ENCODE data around the gene A4GALT. TPM values are rescaled to one million over a fixed set of nuclear protein-coding genes. Genes with fewer than 3 reads are reported as not detected.

A4GALT gene
- total and polyA plus RNA-seq, 10 of the 15 experiments (the other 5 are each of a cell fraction or from before 2014, with no cell fraction given), result 0.04 to 3.9 (median 2.3) TPM; not detected in 1

DNA sequence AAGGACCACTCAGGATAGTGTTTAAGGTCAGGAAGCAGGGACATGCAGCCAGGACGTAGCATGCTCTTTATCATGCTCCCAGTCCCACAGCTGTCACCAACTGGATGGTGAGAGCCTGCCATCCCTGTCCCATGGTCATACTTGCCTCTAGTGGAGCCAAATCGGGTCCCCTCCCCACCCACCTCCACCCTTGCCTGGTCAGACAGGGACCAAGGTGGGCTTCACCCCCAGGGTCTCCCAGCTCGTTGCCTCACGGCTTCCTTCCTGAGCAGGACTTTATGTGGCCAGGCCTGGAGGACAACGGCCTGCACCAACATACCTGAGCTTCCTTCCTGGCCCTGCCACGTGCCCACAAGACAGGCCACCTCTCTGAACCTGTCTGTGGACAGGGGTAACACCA lies 19.8 kb downstream of the A4GALT start (continued):
- TF ChIP-seq, protein P1, sequence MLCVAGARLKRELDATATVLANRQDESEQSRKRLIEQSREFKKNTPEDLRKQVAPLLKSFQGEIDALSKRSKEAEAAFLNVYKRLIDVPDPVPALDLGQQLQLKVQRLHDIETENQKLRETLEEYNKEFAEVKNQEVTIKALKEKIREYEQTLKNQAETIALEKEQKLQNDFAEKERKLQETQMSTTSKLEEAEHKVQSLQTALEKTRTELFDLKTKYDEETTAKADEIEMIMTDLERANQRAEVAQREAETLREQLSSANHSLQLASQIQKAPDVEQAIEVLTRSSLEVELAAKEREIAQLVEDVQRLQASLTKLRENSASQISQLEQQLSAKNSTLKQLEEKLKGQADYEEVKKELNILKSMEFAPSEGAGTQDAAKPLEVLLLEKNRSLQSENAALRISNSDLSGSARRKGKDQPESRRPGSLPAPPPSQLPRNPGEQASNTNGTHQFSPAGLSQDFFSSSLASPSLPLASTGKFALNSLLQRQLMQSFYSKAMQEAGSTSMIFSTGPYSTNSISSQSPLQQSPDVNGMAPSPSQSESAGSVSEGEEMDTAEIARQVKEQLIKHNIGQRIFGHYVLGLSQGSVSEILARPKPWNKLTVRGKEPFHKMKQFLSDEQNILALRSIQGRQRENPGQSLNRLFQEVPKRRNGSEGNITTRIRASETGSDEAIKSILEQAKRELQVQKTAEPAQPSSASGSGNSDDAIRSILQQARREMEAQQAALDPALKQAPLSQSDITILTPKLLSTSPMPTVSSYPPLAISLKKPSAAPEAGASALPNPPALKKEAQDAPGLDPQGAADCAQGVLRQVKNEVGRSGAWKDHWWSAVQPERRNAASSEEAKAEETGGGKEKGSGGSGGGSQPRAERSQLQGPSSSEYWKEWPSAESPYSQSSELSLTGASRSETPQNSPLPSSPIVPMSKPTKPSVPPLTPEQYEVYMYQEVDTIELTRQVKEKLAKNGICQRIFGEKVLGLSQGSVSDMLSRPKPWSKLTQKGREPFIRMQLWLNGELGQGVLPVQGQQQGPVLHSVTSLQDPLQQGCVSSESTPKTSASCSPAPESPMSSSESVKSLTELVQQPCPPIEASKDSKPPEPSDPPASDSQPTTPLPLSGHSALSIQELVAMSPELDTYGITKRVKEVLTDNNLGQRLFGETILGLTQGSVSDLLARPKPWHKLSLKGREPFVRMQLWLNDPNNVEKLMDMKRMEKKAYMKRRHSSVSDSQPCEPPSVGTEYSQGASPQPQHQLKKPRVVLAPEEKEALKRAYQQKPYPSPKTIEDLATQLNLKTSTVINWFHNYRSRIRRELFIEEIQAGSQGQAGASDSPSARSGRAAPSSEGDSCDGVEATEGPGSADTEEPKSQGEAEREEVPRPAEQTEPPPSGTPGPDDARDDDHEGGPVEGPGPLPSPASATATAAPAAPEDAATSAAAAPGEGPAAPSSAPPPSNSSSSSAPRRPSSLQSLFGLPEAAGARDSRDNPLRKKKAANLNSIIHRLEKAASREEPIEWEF (IDR thresholded peaks at IDR 0.05; ENCODE audit: insufficient replicate concordance, low read depth, low read length), result no peak

DNA sequence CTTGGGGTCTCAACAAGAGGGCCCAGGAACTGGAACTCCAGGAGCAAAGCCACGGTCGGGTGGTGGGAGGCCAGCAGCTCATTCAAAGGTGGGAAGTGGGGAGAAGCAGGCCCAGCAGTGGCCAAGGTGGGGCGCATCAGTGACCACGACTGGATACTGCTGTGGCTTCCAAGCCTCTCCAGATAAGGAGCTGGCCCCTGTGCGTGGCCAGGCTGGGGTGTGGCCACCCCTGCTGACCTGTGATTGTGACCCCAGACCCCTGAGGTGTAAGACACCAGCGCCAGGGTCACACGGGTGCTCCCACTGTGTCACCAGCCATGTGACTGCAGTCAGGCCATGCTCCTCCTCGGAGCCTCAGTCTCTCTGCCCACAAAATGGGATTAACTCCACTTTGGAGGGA lies 20.3 kb downstream of the A4GALT start:
- Histone ChIP-seq H3K4me3 (no peak overlapping the region), H3K9ac (ENCODE audit: control insufficient read depth, insufficient read depth, low read length) (no peak overlapping the region), H4K20me1 (ENCODE audit: control insufficient read depth, insufficient read depth) (no peaks in the 10 kb centered on the region), H3K27ac (ENCODE audit: control insufficient read depth, insufficient read depth) (no peak overlapping the region), H3K27me3 (replicated peaks in 1 of 2; ENCODE audit: control insufficient read depth in 2 of 2, insufficient read depth in 2 of 2, low read length in 1 of 2) (no peaks in the 10 kb centered on the region), H3K9me3 (replicated peaks; ENCODE audit: control insufficient read depth, insufficient read depth, low read length) (no peaks in the 10 kb centered on the region), H3K36me3 (ENCODE audit: control insufficient read depth in 2 of 2, insufficient read depth in 2 of 2, low read length in 1 of 2) (peaks cover 0 to 4% of the 10 kb centered on the region in 2 experiments; a peak in 3 of 4 replicates), H3K4me2 (ENCODE audit: control insufficient read depth, insufficient read depth) (no peak overlapping the region), H3K79me2 (ENCODE audit: control insufficient read depth, insufficient read depth, low read length) (peaks cover 2% of the 10 kb centered on the region), H3K4me1 (ENCODE audit: control insufficient read depth, insufficient read depth, low read length) (no peaks in the 10 kb centered on the region; the same call in 1 of the 2 replicates), H2AFZ (ENCODE audit: control insufficient read depth, low read depth, low read length) (no peak overlapping the region)
- BruUV-seq (replicated peaks), result no TSS peak
- ATAC-seq (no peak), DNase-seq (ENCODE audit: low read depth, low spot score) (no peak), FAIRE-seq (no peak)
- POLR2A ChIA-PET, result no interaction called here
- RAD21 ChIA-PET (ENCODE audit: unreplicated experiment), result no interaction called here
- CTCF ChIA-PET, result no interaction called here
- SMC1A ChIA-PET (ENCODE audit: uncharacterized antibody, unreplicated experiment), result no interaction called here
- in situ Hi-C loops (cut with MboI), result no loop called here
- intact Hi-C loops (cut with micrococcal nuclease; ENCODE audit: unreplicated experiment), result no loop called here
- 53% methylated on average over 7 of the region's 8 CpGs for WGBS (ENCODE audit: insufficient coverage, insufficient replicate concordance, low lambda C conversion rate, missing lambda C conversion rate)
- no peak for TF ChIP-seq TARDBP (IDR thresholded peaks at IDR 0.05; ENCODE audit: borderline replicate concordance)
- no peak for TF ChIP-seq TAF1 (IDR thresholded peaks at IDR 0.05; ENCODE audit: borderline replicate concordance, low read depth, low read length)
- no peak for TF ChIP-seq HDGF (IDR thresholded peaks at IDR 0.05)
- no peak for TF ChIP-seq EED (IDR thresholded peaks at IDR 0.05; ENCODE audit: low read depth)
- no peak for TF ChIP-seq ZNF207 (IDR thresholded peaks at IDR 0.05; ENCODE audit: borderline replicate concordance)
- TF ChIP-seq JUNB (IDR thresholded peaks at IDR 0.05), result no peak
- no peak for TF ChIP-seq STAT1 (conservative IDR thresholded peaks at IDR 0.05)
- TF ChIP-seq SIN3A (IDR thresholded peaks at IDR 0.05; ENCODE audit: low read depth, low read length), result no peak
- TF ChIP-seq, protein P2, sequence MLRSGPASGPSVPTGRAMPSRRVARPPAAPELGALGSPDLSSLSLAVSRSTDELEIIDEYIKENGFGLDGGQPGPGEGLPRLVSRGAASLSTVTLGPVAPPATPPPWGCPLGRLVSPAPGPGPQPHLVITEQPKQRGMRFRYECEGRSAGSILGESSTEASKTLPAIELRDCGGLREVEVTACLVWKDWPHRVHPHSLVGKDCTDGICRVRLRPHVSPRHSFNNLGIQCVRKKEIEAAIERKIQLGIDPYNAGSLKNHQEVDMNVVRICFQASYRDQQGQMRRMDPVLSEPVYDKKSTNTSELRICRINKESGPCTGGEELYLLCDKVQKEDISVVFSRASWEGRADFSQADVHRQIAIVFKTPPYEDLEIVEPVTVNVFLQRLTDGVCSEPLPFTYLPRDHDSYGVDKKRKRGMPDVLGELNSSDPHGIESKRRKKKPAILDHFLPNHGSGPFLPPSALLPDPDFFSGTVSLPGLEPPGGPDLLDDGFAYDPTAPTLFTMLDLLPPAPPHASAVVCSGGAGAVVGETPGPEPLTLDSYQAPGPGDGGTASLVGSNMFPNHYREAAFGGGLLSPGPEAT (IDR thresholded peaks at IDR 0.05; ENCODE audit: low read depth), result no peak
- TF ChIP-seq, protein P3, sequence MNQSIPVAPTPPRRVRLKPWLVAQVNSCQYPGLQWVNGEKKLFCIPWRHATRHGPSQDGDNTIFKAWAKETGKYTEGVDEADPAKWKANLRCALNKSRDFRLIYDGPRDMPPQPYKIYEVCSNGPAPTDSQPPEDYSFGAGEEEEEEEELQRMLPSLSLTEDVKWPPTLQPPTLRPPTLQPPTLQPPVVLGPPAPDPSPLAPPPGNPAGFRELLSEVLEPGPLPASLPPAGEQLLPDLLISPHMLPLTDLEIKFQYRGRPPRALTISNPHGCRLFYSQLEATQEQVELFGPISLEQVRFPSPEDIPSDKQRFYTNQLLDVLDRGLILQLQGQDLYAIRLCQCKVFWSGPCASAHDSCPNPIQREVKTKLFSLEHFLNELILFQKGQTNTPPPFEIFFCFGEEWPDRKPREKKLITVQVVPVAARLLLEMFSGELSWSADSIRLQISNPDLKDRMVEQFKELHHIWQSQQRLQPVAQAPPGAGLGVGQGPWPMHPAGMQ (IDR thresholded peaks at IDR 0.05; ENCODE audit: borderline replicate concordance), result no peak
- no peak for TF ChIP-seq NR2F1 (conservative IDR thresholded peaks at IDR 0.05)
- TF ChIP-seq MTA3 (IDR thresholded peaks at IDR 0.05; ENCODE audit: borderline replicate concordance, low read length), result no peak
- no peak for TF ChIP-seq BRCA1 (IDR thresholded peaks at IDR 0.05; ENCODE audit: low read depth, low read length)
- TF ChIP-seq BHLHE40 (IDR thresholded peaks at IDR 0.05; ENCODE audit: borderline replicate concordance in 1 of 2, low read depth in 2 of 2, low read length in 1 of 2), result no peak
